ENCODE results near the gene OPCML.

GRCh38 chr11:133251841-133252240 lies 280.5 kb downstream of the OPCML start:
- TF ChIP-seq CTCF (IDR thresholded peaks at IDR 0.05; ENCODE audit: poor library complexity, severe bottlenecking): no peak
- no peak for TF ChIP-seq EZH2 (IDR thresholded peaks at IDR 0.05; ENCODE audit: borderline replicate concordance, insufficient read depth, low read length, poor library complexity, severe bottlenecking)
- no peak for TF ChIP-seq EP300 (conservative IDR thresholded peaks at IDR 0.05; ENCODE audit: poor library complexity, severe bottlenecking)
- TF ChIP-seq SMC3 (conservative IDR thresholded peaks at IDR 0.05; ENCODE audit: poor library complexity): no peak
- no peak for TF ChIP-seq REST (IDR thresholded peaks at IDR 0.05; ENCODE audit: borderline replicate concordance)
